CD4-positive, alpha-beta T cell treated with Interleukin-17A for 1 hour (primary cell): Measurements from ENCODE around the gene CNEP1R1.
"Not testable (repeated sequence)": the region's sequence is repeated elsewhere in the genome, so short reads cannot be mapped to it uniquely, and the experiment has no call there.

ENCODE experiments used
- DNase-seq: peaks from one replicate; pipeline ENCODE4 v3.0.0-alpha.2; 2020

The CNEP1R1 gene, protein sequence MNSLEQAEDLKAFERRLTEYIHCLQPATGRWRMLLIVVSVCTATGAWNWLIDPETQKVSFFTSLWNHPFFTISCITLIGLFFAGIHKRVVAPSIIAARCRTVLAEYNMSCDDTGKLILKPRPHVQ

DNA sequence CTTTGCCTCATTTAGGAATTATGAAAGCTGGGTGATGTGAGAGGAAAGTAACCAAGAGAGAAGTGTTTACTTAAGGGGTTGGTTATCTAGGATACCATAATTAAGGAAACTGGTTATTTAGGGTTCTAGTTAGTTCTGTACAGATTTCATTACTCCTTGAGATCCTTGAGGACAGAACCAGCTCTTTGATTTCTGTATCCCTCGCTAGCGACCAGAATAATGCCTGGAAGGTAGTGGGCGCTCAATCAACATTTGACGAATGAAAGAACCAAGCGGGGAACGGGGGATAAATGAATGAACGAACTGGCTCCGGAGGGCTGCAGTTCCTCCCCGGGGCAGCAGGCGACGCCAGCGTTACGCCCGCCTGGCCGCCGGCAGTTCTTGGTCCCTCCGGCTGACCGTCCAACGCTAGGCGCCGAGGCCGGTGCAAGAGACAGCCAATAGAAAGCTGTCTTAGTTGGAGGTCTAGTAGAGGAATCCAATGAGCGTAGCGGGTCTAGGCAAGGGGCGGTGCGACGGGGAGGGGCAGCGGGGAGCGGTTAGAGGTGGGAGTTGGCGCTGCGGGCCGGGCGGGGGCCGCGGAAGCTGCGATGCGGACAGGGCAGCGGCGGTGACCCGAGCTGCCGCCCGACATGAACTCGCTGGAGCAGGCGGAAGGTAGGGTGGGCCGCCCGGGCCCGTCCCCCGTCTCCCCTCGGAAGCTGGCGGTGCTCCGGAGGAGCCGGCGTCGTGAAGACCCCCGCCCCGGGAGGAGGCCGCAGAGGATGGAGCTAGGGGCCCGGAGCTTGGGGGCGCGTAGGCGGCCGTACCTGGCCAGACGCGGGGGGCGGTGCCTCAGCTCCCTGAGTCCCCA lies at the start of gene CNEP1R1:
Gene CNEP1R1 (plus strand): TSS at position 542 of the 853 bp plus-strand sequence. CDS start 91 bp downstream, at position 633.
- peak; percentile 98 for DNase-seq

DNA sequence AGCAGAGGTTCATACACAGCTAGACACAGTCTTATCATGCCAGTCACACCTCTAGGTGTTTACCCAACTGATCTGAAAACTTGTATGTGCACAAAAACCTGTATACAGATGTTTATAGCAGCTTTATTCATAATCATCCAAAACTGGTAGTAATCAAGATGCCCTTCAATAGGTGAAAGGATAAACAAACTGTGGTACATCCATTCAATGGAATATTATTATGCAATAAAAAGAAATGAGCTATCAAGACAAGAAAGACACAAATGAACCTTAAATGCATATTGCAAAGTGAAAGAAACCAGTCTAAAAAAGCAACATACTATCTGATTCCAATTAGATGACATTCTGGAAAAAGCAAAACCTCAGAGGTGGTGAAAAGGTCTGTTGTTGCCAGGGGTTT lies 47.6 kb upstream of the CNEP1R1 start:
- DNase-seq: no peak

DNA sequence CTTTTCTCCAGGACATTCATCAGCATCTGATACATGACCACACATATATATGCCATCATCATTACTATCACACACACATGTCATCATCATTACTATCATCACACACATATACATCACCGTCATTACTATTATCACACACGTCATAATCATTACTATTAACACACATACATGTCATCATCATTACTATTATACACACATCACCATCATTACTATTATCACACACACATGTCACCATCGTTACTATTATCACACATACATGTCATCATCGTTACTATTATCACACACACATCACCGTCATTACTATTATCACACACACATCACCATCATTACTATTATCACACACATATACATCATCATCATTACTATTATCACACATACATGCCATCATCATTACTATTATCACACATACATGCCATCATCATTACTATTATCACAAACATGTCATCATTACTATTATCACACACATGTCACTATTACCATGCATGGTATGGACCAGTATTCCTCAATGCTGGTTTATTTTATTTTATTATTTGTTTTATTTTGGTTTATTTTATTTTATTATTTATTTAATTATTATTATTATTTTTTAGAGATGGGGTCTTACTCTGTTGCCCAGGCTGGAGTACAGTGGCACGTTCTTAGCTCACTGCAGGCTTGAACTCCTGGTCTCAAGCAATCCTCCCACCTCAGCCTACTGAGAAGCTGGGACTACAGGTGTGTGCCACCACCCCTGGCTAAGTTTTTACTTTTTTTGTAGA lies 46.3 kb upstream of the CNEP1R1 start:
- DNase-seq: no peak

DNA sequence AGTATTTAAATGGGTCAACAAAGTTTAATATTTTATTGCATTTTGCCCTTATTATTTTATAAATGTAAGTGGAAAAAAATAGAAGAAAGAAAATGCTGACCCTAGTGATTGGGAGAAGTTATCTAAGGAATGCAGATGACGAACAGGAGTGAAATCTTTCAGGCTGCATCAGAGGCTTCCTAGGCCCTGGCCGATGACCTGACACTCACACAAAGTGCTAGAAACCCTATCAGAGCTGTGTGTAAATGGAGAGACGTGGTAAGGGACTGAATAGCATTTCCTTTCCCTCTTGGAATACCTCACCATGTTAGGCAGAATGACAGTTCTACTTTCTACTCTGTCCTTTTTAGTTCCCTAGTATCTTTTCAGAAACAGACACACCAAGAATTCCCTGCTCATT lies 44.9 kb upstream of the CNEP1R1 start:
- no peak for DNase-seq

DNA sequence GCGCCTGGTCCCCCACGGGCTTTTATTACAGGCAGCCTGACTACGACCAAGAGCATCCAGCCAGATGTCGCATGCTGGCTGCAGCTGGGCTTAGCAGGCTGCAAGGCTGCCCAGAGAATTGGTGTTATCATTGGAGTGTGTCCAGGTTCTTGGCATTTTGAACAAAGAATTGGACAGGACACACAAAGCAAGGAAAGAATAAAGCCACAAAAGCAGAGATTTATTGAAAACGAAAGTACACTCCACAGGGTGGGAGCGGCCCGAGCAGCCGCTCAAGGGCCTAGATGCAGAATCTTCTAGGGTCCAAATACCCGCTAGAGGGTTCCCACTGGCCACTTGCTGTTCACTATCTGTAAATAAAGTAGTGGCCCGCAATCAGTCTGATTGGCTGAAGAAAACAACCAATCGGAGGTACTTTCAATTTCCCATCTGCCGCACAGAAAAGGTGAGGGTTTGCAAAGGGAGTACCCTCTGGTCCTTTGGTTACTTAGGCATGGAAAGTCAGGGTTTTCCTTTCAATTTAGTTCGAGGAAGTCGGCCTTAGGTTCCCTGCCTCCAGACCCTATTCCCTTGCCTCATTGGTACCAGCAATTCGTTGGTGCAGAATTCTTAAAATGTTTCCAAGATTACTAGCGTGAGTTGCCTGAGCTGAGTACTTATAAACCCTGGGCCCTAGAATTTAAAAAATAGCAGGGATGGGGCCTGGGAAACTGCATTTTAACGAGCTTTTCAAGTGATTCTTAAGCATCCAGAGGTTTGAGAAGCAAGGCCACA lies 38.5 kb upstream of the CNEP1R1 start:
- no peak for DNase-seq

DNA sequence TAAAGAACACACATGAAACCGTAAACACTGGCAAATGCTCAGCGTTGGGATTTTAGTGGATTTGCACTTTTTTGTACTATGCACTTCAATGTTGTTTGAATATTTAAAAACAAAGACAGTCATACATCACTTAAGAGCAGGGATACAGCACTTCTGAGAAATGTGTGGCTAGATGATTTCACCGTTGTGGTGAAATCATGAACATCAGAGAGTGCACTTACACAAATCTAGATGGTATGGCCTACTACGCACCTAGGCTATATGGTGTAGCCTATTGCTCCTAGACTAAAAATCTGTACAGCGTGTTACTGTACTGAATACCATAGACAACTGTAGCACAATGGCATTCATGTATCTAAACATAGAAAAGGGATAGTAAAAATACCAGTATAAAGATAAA lies 37.6 kb upstream of the CNEP1R1 start:
- no peak for DNase-seq

DNA sequence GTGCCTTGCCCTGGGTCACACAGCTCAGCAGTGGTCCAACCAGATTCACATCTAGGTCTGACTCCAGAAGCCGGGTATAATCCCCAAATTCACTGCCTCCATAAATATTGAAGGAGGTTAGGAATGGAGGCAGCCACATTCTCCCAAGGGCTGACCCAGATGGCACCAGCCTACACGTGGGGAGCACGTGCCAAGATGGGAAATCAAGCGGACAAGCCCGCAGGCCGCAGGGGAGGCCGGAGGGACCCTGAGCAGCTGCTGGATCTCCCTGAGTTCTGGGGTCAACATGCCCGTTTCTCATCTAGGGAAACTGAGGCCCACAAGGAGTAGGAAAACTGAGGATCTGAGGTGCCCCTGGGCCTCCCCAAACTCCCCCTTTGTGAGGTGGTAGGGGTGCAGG lies 32.2 kb upstream of the CNEP1R1 start:
- DNase-seq: no peak

DNA sequence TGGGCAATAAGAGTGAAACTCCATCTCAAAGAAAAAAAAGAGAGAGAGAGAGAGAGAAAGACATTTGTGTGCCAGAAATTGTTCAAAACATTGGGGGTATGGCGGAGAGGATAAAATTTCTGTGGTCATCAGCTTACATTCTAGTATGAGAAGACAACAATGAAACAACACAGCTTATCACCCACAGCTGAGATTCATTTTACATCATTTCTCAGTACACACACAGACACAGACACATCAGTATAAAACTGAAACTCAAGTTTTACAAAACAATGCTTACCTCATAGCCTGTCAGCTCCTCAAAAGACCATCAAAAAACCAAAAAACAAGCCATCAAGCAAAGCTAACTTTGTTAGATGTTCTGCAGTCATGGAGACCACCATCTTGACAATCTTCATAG lies 31.4 kb upstream of the CNEP1R1 start:
- DNase-seq: no peak

DNA sequence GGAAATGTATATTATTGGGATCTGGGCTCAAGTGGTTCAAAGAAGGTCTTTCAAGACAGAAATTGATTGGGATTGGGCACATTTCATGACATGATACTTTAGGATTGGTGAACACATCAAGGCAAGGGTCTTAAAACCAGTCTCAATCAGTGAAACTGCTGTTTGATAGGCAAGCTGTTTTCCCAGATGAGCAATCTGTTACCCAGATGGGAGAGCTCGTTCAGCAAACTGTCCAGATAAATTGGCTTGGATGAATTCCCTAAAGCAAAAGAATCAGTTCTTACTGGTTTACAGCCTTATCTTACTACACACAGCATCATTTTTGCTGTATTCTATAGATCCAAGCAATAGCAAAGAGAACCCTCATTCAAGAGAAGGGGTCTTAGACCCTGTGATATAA lies 31.0 kb upstream of the CNEP1R1 start:
- DNase-seq: no peak

DNA sequence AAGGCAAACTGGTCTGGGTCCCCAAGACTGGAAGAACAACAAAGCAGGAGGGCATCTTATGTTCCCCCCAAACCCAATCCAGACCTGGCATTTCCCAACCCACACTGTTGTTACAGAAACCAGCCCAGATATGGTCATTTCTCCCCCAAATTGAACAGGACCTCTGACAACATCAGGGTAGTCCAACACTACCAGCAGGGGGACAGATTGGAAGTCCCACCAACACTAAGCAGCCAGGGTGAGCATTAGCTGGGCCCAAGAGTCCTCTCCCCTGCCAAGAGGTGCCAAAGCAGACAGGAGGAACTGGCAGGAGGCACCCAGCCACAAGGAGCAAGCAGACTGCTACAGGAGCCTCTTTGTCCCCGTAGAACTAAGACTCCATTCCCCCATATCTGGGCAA lies 29.3 kb upstream of the CNEP1R1 start:
- DNase-seq: no peak

DNA sequence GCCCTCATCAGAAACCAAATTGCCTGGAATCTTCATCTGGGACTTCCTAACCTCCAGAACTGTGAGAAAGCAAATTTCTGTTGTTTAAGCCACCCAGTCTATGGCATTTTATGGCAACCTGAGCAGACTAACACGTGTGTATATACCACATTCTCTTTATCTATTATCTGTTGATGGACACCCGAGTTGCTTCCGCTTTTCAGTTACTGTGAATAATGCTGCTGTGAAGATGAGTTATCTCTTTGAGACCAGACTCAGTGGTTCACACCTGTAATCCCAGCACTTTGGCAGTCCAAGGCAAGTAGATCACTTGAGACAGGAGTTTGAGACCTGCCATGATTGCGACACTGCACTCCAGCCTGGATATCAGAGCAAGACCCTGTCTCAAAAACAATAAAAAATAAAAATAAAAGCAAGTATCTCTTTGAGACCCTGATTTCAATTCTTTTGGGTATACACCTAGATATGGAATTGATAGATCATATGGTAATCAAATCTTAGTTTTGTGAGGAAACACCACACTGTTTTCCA lies 27.2 kb upstream of the CNEP1R1 start:
- no peak for DNase-seq

DNA sequence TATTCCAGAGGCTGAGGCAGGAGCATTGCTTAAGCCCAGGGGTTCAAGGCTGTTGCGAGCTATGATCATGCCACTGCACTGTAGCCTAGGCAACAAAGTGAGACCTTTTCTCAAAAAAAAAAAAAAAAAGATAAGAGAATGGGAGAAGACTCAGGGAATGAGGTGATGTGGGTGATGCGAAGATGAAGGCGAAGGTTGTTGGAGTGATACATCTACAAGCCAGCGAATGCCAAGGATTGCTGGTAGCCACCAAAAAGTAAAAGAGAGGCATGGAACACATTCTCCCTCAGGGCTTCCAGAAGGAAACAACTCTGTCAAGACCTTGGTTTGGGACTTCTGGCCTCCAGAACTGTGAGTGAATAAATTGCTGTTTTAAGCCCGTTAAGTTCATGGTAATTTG lies 26.0 kb upstream of the CNEP1R1 start:
- DNase-seq: no peak

DNA sequence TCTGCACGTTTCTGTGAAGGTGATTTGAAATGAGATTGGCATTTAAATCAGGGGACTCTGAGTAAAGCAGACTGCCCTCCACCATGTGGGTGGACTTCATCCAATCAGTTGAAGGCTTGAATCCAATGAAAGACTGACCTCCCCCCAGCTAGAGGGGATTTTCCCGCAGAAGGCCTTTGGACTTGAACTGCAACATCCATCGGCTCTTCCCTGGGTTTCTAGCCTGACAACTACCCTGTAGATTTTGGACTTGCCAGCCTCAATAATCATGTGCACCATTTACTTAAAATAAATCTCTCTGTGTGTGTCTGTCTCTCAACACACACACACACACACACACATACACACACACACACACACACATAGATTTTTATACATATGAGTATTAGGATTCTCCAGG lies 23.9 kb upstream of the CNEP1R1 start:
- no peak for DNase-seq

DNA sequence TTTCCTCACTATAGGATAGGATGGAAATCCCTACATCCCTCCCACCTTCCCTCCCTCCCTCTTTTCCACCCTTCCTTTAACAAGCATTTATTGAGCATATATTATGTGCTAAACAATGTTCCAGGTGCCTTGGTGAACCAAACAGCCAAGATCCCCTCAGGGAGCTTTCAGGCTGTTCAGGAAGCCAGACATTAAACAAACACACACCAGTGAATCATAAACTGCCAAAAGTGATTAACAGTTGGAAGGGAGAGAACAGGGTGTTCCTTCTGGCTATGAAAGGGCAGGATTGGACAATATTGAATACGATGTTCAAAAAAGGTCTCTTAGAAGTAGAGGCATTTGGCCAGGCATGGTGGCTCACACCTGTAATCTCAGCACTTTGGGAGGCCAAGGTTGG lies 22.8 kb upstream of the CNEP1R1 start:
- DNase-seq: no peak

DNA sequence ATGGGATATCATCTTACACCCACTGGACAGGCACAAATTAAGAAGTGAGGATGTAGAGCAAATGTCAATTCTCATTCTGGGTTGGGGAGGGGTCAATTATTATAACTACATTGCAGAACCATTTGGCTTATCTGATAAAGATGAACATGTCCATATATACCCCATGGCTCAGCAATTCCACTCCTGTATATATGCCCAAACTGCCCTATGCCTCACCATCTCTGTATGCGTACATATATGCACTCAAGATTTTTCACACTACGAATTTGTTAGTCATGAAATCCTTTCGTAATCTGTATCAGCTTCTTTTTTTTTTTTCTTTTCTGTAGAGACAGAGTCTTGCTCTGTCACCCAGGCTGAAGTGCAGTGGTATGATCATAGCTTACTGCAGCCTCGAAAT lies 20.8 kb upstream of the CNEP1R1 start:
- DNase-seq: no peak

DNA sequence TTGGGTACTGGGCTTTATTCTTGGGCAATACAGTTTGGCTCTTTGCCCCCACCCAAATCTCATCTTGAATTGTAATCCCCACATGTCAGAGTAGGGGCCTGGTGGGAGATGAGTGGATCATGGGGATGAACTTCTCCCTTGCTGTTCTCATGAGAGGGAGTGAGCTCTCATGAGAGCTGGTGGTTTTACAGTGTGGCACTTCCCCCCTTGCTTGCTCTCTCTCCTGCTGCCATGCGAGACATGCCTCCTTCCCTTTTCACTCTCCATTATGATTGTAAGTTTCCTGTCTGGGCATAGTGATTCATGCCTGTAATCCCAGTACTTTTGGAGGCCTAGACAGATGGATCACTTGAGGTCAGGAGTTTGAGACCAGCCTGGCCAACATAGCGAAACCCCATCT lies 18.1 kb upstream of the CNEP1R1 start:
- DNase-seq: no peak

DNA sequence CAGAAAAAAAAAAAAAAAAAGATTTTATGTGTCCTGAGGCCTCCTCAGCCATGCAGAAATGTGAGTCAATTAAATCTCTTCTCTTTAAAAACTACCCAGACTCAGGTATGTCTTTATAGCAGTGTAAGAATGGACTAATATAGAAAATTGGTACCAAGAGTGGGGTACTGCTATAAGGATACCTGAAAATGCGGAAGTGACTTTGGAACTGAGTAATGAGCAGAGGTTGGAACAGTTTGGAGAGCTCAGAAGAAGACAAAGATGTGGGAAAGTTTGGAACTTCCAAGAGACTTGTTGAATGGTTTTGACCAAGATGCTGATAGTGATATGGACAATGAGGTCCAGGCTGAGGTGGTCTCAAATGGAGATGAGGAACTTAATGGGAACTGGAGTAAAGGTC lies 17.3 kb upstream of the CNEP1R1 start:
- DNase-seq: no peak

DNA sequence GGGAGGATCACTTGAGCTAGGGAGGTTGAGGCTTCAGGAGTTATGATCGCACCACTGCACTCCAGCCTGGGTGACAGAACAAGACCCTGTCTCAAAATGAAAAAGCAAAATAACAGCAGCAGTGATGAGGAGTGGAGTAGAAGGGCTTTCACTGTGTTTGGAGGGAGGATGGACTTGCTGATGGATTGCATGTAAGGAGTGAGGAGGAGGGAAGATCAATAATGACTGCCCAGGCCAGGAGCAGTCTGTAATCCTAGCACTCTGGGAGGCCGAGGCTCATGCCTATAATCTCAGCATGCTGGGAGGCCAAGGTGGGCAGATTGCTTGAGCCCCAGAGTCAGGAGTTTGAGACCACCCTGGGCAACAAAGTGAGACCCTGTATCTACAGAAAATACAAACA lies 14.8 kb upstream of the CNEP1R1 start:
- no peak for DNase-seq

DNA sequence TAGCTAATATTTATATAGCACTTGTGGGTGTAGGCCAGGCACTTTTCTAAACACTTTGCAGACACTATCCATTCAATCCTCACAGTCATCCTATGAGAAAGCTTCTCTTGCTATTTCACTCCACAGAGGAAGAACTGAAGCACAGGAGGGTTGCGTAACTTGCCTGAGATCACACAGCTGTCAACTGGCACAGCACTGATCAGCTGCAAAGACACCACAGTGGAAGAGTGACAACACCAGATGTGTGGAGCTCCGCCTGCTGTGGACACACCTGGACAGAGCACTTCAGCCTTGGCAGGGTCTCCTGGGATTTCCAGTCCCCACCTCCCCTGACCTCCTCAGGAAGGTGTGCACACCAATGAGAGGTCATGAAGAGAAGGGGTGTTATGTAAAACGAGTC lies 13.3 kb upstream of the CNEP1R1 start:
- DNase-seq: no peak

DNA sequence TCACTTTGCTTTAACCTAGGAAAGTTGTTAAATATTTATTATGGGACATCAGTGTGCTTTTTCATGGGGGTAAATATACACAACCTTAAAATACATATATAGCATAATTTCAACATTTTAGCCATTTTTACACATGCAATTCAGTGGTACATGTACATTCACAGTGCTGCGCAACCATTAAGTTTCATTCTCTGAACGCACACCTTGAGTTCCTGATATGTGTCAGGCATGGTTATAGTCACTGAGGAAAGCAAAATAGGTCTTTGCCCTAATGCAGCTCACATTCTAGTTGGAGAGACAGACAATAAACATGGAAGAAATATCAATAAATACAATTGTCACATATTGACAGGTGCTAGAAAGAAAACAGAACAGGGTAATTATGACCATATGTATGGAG lies 12.8 kb upstream of the CNEP1R1 start:
- DNase-seq: no peak

DNA sequence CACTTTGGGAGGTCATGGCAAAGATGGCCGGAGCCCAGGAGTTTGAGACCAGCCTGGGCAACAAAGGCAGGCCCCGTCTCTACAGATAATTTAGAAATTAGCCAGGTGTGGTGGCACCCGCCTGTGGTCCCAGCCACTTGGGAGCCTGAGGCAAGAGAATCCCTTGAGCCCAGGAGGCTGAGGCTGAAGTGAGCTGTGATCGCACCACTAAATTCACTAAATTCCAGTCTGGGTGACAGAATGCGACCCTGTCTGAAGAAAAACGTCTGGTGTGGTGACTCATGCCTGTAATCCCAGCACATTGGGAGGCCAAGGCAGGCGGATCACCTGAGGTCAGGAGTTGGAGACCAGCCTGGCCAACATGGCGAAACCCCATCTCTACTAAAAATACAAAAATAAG lies 10.8 kb upstream of the CNEP1R1 start:
- not testable (repeated sequence) for DNase-seq

DNA sequence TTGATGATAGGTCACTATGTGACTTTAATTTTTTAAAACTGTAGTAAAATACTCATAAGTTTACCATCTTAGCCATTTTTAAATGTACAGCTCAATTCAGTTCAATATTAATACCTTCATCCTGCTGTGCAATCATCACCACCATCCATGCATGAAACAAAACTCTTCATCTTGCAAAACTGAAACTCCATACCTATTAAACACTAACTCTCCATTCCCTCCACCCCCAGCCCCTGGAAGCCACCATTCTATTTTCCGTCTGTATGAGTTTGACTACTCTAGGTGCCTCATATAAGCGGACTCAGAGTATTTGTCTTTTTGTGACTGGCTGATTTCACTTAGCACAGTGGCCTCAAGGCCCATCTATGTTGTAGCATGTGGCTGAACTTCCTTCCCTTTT lies 9.4 kb upstream of the CNEP1R1 start:
- no peak for DNase-seq

DNA sequence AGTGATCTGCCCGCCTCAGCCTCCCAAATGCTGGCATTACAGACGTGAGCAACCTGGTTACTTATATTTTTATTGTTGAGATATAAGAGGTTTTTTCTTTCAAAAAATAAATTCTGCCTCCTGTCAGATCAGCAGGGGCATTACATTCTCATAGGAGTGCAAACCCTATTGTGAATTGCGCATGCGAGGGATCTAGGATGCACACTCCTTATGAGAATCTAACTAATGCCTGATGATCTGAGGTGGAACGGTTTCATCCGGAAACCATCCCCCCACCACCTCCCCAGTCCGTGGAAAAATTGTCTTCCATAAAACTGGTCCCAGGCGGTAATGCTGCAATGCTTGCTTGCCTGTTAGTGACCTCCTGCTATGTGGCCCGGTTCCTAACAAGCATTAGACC lies 7.5 kb upstream of the CNEP1R1 start:
- DNase-seq: no peak
